ENCODE results near the gene BOC.

The BOC gene

GRCh38 chr3:113169891-113170452 lies 41.4 kb upstream of the BOC start:
- no peak for TF ChIP-seq CTCF (IDR thresholded peaks at IDR 0.05)

- no peak for TF ChIP-seq CTCF (IDR thresholded peaks at IDR 0.05)
Measured at GRCh38 chr3:113170771-113171170, 40.6 kb upstream of the BOC start.

GRCh38 chr3:113173102-113173501 lies 38.3 kb upstream of the BOC start:
- no peak for TF ChIP-seq CTCF (IDR thresholded peaks at IDR 0.05)

- TF ChIP-seq CTCF (IDR thresholded peaks at IDR 0.05): no peak
Measured at GRCh38 chr3:113174304-113174703, 37.1 kb upstream of the BOC start.

GRCh38 chr3:113174801-113175485 lies 36.4 kb upstream of the BOC start:
- TF ChIP-seq CTCF (IDR thresholded peaks at IDR 0.05): no peak

GRCh38 chr3:113177526-113177925 lies 33.8 kb upstream of the BOC start:
- TF ChIP-seq CTCF (IDR thresholded peaks at IDR 0.05): no peak

- no peak for TF ChIP-seq CTCF (IDR thresholded peaks at IDR 0.05)
Measured at GRCh38 chr3:113179235-113179824, 32.0 kb upstream of the BOC start.
